Adrenal gland (tissue), 5 donors: ENCODE results near the gene SLC13A3.

Source experiments
- POLR2A ChIP-seq, 2 donors: fragments of 450-650 bp; IDR thresholded peaks; one replicate each; pipeline ENCODE4 v1.6.1; 2017; ENCODE audit warnings: antibody characterized with exemption in 2 of 2, mild to moderate bottlenecking in 2 of 2, moderate library complexity in 1 of 2
- TF ChIP-seq, protein P1 (sequence below), 6 experiments: fragments of 450-650 bp in 4 of 6; fragments of 200-600 bp in 2 of 6; sonication (generic) in 1 of 6; IDR thresholded peaks; 1 replicate in 5 of 6; 2 replicates in 1 of 6; pipeline versions ENCODE4 v1.5.1 to v1.8.0; 2016 to 2021; ENCODE audit warnings: antibody characterized with exemption in 6 of 6, mild to moderate bottlenecking in 2 of 6, moderate library complexity in 1 of 6
- donor health status: DM: no; HTN: no; CAD: no.

DNA sequence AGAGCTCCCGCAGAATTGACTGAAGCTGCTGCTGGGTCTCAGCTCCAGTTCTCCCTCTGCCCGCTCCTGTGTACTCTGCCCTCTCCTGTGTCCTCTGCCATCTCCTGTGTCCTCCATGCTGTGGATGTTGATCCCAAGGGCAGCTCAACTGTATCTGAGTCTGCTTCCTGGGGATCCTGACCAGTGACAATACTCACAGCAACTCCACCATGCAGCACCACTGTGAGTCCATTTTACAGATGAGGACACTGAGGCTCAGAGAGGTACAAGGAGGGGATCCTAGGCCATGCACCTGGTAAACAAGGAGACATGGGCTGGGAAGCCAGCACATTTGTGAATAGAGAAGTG lies 29.4 kb upstream of the SLC13A3 start:
- TF ChIP-seq, protein P1, sequence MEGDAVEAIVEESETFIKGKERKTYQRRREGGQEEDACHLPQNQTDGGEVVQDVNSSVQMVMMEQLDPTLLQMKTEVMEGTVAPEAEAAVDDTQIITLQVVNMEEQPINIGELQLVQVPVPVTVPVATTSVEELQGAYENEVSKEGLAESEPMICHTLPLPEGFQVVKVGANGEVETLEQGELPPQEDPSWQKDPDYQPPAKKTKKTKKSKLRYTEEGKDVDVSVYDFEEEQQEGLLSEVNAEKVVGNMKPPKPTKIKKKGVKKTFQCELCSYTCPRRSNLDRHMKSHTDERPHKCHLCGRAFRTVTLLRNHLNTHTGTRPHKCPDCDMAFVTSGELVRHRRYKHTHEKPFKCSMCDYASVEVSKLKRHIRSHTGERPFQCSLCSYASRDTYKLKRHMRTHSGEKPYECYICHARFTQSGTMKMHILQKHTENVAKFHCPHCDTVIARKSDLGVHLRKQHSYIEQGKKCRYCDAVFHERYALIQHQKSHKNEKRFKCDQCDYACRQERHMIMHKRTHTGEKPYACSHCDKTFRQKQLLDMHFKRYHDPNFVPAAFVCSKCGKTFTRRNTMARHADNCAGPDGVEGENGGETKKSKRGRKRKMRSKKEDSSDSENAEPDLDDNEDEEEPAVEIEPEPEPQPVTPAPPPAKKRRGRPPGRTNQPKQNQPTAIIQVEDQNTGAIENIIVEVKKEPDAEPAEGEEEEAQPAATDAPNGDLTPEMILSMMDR (IDR thresholded peaks at IDR 0.05) = no peak
- no peak for TF ChIP-seq POLR2A (IDR thresholded peaks at IDR 0.05)
